Testis (tissue), 3 donors: ENCODE measurements around the gene DNER. TPM values are rescaled to one million over a fixed set of nuclear protein-coding genes. Genes with fewer than 3 reads are reported as not detected.

ENCODE experiments used
- DNase-seq: peaks from one replicate; pipeline ENCODE4 v3.0.0-alpha.2; 2019
- H3K27ac ChIP-seq, 2 donors: fragments of 200-600 bp; sonication (generic); one replicate each; pipeline ENCODE4 v1.5.1; 2019
- H3K27me3 ChIP-seq: fragments of 200-600 bp; sonication (generic); one replicate; pipeline ENCODE4 v1.5.1; 2019
- H3K36me3 ChIP-seq: fragments of 200-600 bp; sonication (generic); one replicate; pipeline ENCODE4 v1.5.1; 2017; ENCODE audit warnings: low read depth; ENCODE audit errors: missing control alignments
- H3K4me1 ChIP-seq: fragments of 200-600 bp; sonication (generic); one replicate; pipeline ENCODE4 v1.5.1; 2019
- H3K4me3 ChIP-seq, 2 donors: fragments of 200-600 bp; sonication (generic); one replicate each; pipeline ENCODE4 v1.5.1; 2017 to 2019
- H3K9me3 ChIP-seq: fragments of 200-600 bp; sonication (generic); one replicate; pipeline ENCODE4 v1.5.1; 2017
- CTCF ChIP-seq, 3 experiments: fragments of 450-650 bp in 2 of 3; fragments of 200-600 bp in 1 of 3; sonication (generic) in 1 of 3; IDR thresholded peaks; one replicate each; pipeline ENCODE4 v1.5.1; 2016 to 2019; ENCODE audit warnings: antibody characterized with exemption in 3 of 3, mild to moderate bottlenecking in 2 of 3, moderate library complexity in 1 of 3
- POLR2A ChIP-seq: fragments of 450-650 bp; IDR thresholded peaks from one replicate; pipeline ENCODE4 v1.6.1; 2017; ENCODE audit warnings: antibody characterized with exemption, mild to moderate bottlenecking, moderate library complexity
- WGBS, 2 donors: methylation state at CpG; one replicate each; pipeline ENCODE4 v1.1.5; 2018; 5-methylcytosine and 5-hydroxymethylcytosine counted together
- intact Hi-C: fragments of 100-400 bp; cut with DNase I; formaldehyde crosslinking; loops from one replicate; pipeline ENCODE4 v1.15.1; 2023; ENCODE audit warnings: low total_unique reads
- polyA plus RNA-seq: library from polyadenylated mRNA; stranded (reverse); fragments of 350-450 nt; fragmentation: Illumina TruSeq; extraction: RNeasy Lipid Tissue Mini Kit (QIAGEN cat#74804); gene quantifications from one replicate; pipeline ENCODE4 v1.2.3, GENCODE V29; 2014; ENCODE audit warnings: low read depth, low replicate concordance; ENCODE audit not compliant: insufficient read depth
- total RNA-seq, 2 donors: library from RNA; depleted of rRNA; stranded (reverse); fragments of >200 nt; gene quantifications; one replicate each; pipeline ENCODE4 v1.2.3, GENCODE V29; 2016

The DNER gene
- total and polyA plus RNA-seq, 3 donors from 2014 or later: 2.0 to 4.8 (median 2.9) TPM

- no peak overlapping the region for H3K4me3 ChIP-seq
- intact Hi-C loops: no loop called here
- H3K36me3 ChIP-seq: no peaks in the 10 kb centered on the region
- no peaks in the 10 kb centered on the region for H3K27me3 ChIP-seq
- peak overlapping the region; percentile 69 to 88 for H3K27ac ChIP-seq
- H3K9me3 ChIP-seq: no peaks in the 10 kb centered on the region
- TF ChIP-seq CTCF (IDR thresholded peaks at IDR 0.05) (no peak), POLR2A (no peak)
- WGBS, 2 donors: 28 to 30% methylated on average over 13 of the region's 13 CpGs
- DNase-seq: peak; percentile 92
- H3K4me1 ChIP-seq: peaks cover 15% of the 10 kb centered on the region
Observed at GRCh38 chr2:229407170-229407569, 307.2 kb downstream of the DNER start.

GRCh38 chr2:229405796-229406195 is 308.6 kb downstream of the DNER start:
- peaks cover 15% of the 10 kb centered on the region for H3K4me1 ChIP-seq
- TF ChIP-seq CTCF (IDR thresholded peaks at IDR 0.05): no peak
- TF ChIP-seq POLR2A: no peak
- H3K27me3 ChIP-seq: no peaks in the 10 kb centered on the region
- no peak overlapping the region for H3K27ac ChIP-seq
- WGBS, 2 donors: 75 to 91% methylated on average over 5 of the region's 5 CpGs
- H3K9me3 ChIP-seq: no peaks in the 10 kb centered on the region
- no peaks in the 10 kb centered on the region for H3K36me3 ChIP-seq
- no peak for DNase-seq
- intact Hi-C loops: no loop called here
- no peak overlapping the region for H3K4me3 ChIP-seq

GRCh38 chr2:229403296-229403695 is 311.1 kb downstream of the DNER start:
- Histone ChIP-seq H3K9me3 (no peaks in the 10 kb centered on the region), H3K27me3 (no peaks in the 10 kb centered on the region), H3K4me3 (no peak overlapping the region), H3K4me1 (peaks cover 8% of the 10 kb centered on the region), H3K36me3 (no peaks in the 10 kb centered on the region), H3K27ac (no peak overlapping the region)
- no peak for TF ChIP-seq CTCF (IDR thresholded peaks at IDR 0.05)
- TF ChIP-seq POLR2A: no peak
- no peak for DNase-seq
- intact Hi-C loops: no loop called here
- WGBS, 2 donors: 71 to 76% methylated on average over 3 of the region's 3 CpGs

- no peaks in the 10 kb centered on the region for H3K4me1 ChIP-seq
- intact Hi-C loops: no loop called here
- H3K36me3 ChIP-seq: no peaks in the 10 kb centered on the region
- H3K4me3 ChIP-seq: no peak overlapping the region
- H3K9me3 ChIP-seq: no peaks in the 10 kb centered on the region
- no peak overlapping the region for H3K27ac ChIP-seq
- 78 to 86% methylated on average over 4 of the region's 4 CpGs for WGBS, 2 donors
- TF ChIP-seq CTCF (IDR thresholded peaks at IDR 0.05) (no peak), POLR2A (no peak)
- H3K27me3 ChIP-seq: no peaks in the 10 kb centered on the region
- DNase-seq: no peak
Observed at GRCh38 chr2:229401171-229401865, 313.0 kb downstream of the DNER start.

GRCh38 chr2:229393926-229394325 is 320.4 kb downstream of the DNER start:
- Histone ChIP-seq H3K4me1 (peaks cover 5% of the 10 kb centered on the region), H3K9me3 (no peaks in the 10 kb centered on the region), H3K27ac (no peak overlapping the region), H3K36me3 (no peaks in the 10 kb centered on the region), H3K4me3 (no peak overlapping the region), H3K27me3 (no peaks in the 10 kb centered on the region)
- no peak for DNase-seq
- WGBS, 2 donors: 67 to 74% methylated on average over 4 of the region's 4 CpGs
- TF ChIP-seq POLR2A (no peak), CTCF (IDR thresholded peaks at IDR 0.05) (no peak)
- intact Hi-C loops: no loop called here
